Kidney (tissue), 14 donors: Measurements from ENCODE around the gene LYST. TPM values are rescaled to one million over a fixed set of nuclear protein-coding genes. Genes with fewer than 3 reads are reported as not detected.

Source experiments
- DNase-seq, 5 donors: peaks; one replicate each; pipeline ENCODE4 v3.0.0-alpha.2; 2013 to 2020
- FAIRE-seq: peaks from 2 replicates; lab custom pipeline; 2012; peaks lifted over from hg19 to GRCh38; lab: Jason Lieb, UNC
- H3K27ac ChIP-seq, 2 donors: one replicate each; pipeline ENCODE4 v1.7.0; 2013; ENCODE audit warnings: low read depth in 2 of 2, low read length in 2 of 2, inconsistent platforms in 1 of 2
- H3K27me3 ChIP-seq: one replicate; pipeline ENCODE4 v1.7.1; 2013; ENCODE audit warnings: low read length, inconsistent platforms; ENCODE audit not compliant: control insufficient read depth, insufficient read depth
- H3K36me3 ChIP-seq, 3 donors: one replicate each; pipeline versions ENCODE4 v1.7.0 to v1.7.1; 2013; ENCODE audit warnings: low read length in 3 of 3, control low read depth in 1 of 3, inconsistent platforms in 1 of 3; ENCODE audit not compliant: insufficient read depth in 3 of 3, control insufficient read depth in 2 of 3
- H3K4me1 ChIP-seq, 3 donors: one replicate each; pipeline versions ENCODE4 v1.7.0 to v1.7.1; 2013; ENCODE audit warnings: low read length in 3 of 3, inconsistent platforms in 1 of 3, low read depth in 1 of 3; ENCODE audit not compliant: control insufficient read depth in 2 of 3, insufficient read depth in 2 of 3
- H3K4me3 ChIP-seq, 3 donors: one replicate each; pipeline versions ENCODE4 v1.7.0 to v1.8.1; 2013; ENCODE audit warnings: low read length in 3 of 3, control low read depth in 1 of 3, inconsistent platforms in 1 of 3
- H3K9ac ChIP-seq, 3 donors: one replicate each; pipeline versions ENCODE4 v1.7.0 to v1.7.1; 2013; ENCODE audit warnings: low read length in 3 of 3, control low read depth in 1 of 3, inconsistent platforms in 1 of 3
- H3K9me3 ChIP-seq, 3 donors: one replicate each; pipeline versions ENCODE4 v1.7.0 to v1.7.1; 2013; ENCODE audit warnings: low read length in 3 of 3, control low read depth in 1 of 3, inconsistent platforms in 1 of 3; ENCODE audit not compliant: control insufficient read depth in 2 of 3, insufficient read depth in 1 of 3
- CTCF ChIP-seq: IDR thresholded peaks from 3 replicates; pipeline ENCODE4 v1.5.1; 2012; ENCODE audit warnings: mild to moderate bottlenecking, moderate library complexity, borderline replicate concordance; ENCODE audit not compliant: insufficient read depth; ENCODE audit errors: extremely low read depth
- intact Hi-C: fragments of 100-400 bp; cut with DNase I; formaldehyde crosslinking; loops from one replicate; pipeline ENCODE4 v1.11.1; 2022
- polyA plus RNA-seq: library from polyadenylated mRNA; stranded (reverse); fragments of 350-450 nt; fragmentation: Illumina TruSeq; extraction: RNeasy Lipid Tissue Mini Kit (QIAGEN cat#74804); gene quantifications from one replicate; pipeline ENCODE4 v1.2.3, GENCODE V29; 2014; ENCODE audit warnings: low read depth, low replicate concordance; ENCODE audit not compliant: insufficient read depth
- total RNA-seq: library from RNA; stranded (reverse); fragmentation: NEBNext Ultra II Directional; extraction: Animal tissue kit (Norgen Biotek cat#: 25700); gene quantifications from one replicate; pipeline ENCODE4 v1.2.1, GENCODE V29; 2021
- donor health status: control.
- donor health status: control.
- donor health status: control.
- donor health status: control.
- donor health status: control.
- donor health status: DM: yes; HTN: yes; CAD: no.
- donor health status: Normal renal cell carcinoma (clear cell type).

Gene LYST
- total and polyA plus RNA-seq, 2 donors from 2014 or later: 4.6 to 30.3 TPM

GRCh38 chr1:235860829-235861228 is 5.9 kb downstream of the LYST start:
- FAIRE-seq (no peak), DNase-seq (no peak)
- Histone ChIP-seq H3K4me3 (no peak overlapping the region), H3K9ac (no peak overlapping the region), H3K27me3 (no peaks in the 10 kb centered on the region), H3K36me3 (no peaks in the 10 kb centered on the region), H3K27ac (no peak overlapping the region), H3K9me3 (no peaks in the 10 kb centered on the region), H3K4me1 (peaks cover 0 to 6% (median 3%) of the 10 kb centered on the region in 3 donors)
- intact Hi-C loops: no loop called here
- no peak for TF ChIP-seq CTCF

- H3K4me3 ChIP-seq: no peak overlapping the region
- peaks cover 0 to under 1% (median 0%) of the 10 kb centered on the region in 3 donors for H3K4me1 ChIP-seq
- intact Hi-C loops: no loop called here
- no peak for TF ChIP-seq CTCF
- no peak for FAIRE-seq
- no peak overlapping the region for H3K27ac ChIP-seq
- DNase-seq: no peak
- no peaks in the 10 kb centered on the region for H3K9me3 ChIP-seq
- no peaks in the 10 kb centered on the region for H3K36me3 ChIP-seq
- no peak overlapping the region for H3K9ac ChIP-seq
- H3K27me3 ChIP-seq: no peaks in the 10 kb centered on the region
Observed at GRCh38 chr1:235859789-235860188, 6.9 kb downstream of the LYST start.

GRCh38 chr1:235858766-235859165 is 7.9 kb downstream of the LYST start:
- FAIRE-seq: no peak
- no peak for DNase-seq
- intact Hi-C loops: no loop called here
- Histone ChIP-seq H3K36me3 (no peaks in the 10 kb centered on the region), H3K4me1 (no peaks in the 10 kb centered on the region), H3K9ac (no peak overlapping the region), H3K27me3 (no peaks in the 10 kb centered on the region), H3K4me3 (no peak overlapping the region), H3K9me3 (no peaks in the 10 kb centered on the region), H3K27ac (no peak overlapping the region)
- TF ChIP-seq CTCF: no peak

- DNase-seq: no peak
- Histone ChIP-seq H3K4me1 (no peaks in the 10 kb centered on the region), H3K9ac (no peak overlapping the region), H3K4me3 (no peak overlapping the region), H3K9me3 (no peaks in the 10 kb centered on the region), H3K36me3 (no peaks in the 10 kb centered on the region), H3K27ac (no peak overlapping the region), H3K27me3 (no peaks in the 10 kb centered on the region)
- FAIRE-seq: no peak
- no peak for TF ChIP-seq CTCF
- intact Hi-C loops: no loop called here
Observed at GRCh38 chr1:235857756-235858155, 8.9 kb downstream of the LYST start.
